Liver (tissue), 3 donors: ENCODE data around the gene COL15A1.

Experiments used
- CTCF ChIP-seq: fragments of 150-350 bp; IDR thresholded peaks from 2 replicates; pipeline ENCODE4 v1.5.1; 2017; ENCODE audit warnings: improper control_type of control experiment, low read depth, low read length; ENCODE audit not compliant: missing input control
- NR2F2 ChIP-seq: IDR thresholded peaks from 2 replicates; pipeline ENCODE4 v1.6.1; 2016; ENCODE audit warnings: antibody characterized with exemption
- RAD21 ChIP-seq, 2 donors: IDR thresholded peaks; 2 replicates each; pipeline ENCODE4 v1.6.1; 2016; ENCODE audit warnings: antibody characterized with exemption in 2 of 2, mild to moderate bottlenecking in 2 of 2
- REST ChIP-seq: IDR thresholded peaks from 2 replicates; pipeline ENCODE4 v1.6.1; 2016; ENCODE audit warnings: antibody characterized with exemption, mild to moderate bottlenecking
- RXRA ChIP-seq, 2 donors: IDR thresholded peaks; 2 replicates each; pipeline ENCODE4 v1.6.1; 2017 to 2018; ENCODE audit warnings: antibody characterized with exemption in 2 of 2, mild to moderate bottlenecking in 1 of 2
- TAF1 ChIP-seq: conservative IDR thresholded peaks from 2 replicates; pipeline ENCODE4 v1.6.1; 2016; ENCODE audit warnings: antibody characterized with exemption, mild to moderate bottlenecking
- TF ChIP-seq, protein P1 (sequence below): IDR thresholded peaks from 2 replicates; pipeline ENCODE4 v1.6.1; 2016; ENCODE audit warnings: antibody characterized with exemption
- donor health status: healthy.
- donor health status: healthy.

DNA sequence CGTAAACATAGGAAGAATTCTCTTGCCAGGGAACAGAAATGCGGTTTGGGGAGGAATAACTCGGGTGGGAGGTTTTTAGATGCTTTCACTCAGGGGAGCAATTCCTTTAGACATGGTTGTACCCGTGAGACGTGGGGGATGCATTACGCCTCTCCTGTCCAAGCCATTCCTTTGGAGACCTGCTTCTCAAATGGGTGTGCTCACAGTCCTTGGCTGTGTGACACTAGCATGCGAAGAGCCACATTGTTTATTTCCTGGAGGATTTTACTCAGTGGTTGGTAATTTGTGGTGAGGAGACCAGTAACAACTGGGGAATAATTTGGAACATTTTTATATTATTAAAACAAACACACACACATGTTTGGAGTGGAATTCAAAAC is 18.5 kb downstream of the COL15A1 start:
- TF ChIP-seq REST (no peak), TAF1 (no peak), CTCF (no peak), NR2F2 (no peak), RXRA (IDR thresholded peaks at IDR 0.05) (no peak), RAD21 (IDR thresholded peaks at IDR 0.05) (no peak)
- TF ChIP-seq, protein P1, sequence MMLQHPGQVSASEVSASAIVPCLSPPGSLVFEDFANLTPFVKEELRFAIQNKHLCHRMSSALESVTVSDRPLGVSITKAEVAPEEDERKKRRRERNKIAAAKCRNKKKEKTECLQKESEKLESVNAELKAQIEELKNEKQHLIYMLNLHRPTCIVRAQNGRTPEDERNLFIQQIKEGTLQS: no peak
